WTC11 (cell line): ENCODE measurements around the gene DYNLT3. TPM values are rescaled to one million over a fixed set of nuclear protein-coding genes. Genes with fewer than 3 reads are reported as not detected.

ENCODE experiments used
- ATAC-seq: fragments of 200-7000 bp; cut with Tn5 transposase; 2 replicates; pipeline ENCODE4 v1.10.0; 2021; ENCODE audit warnings: mild to moderate bottlenecking, moderate library complexity
- CTCF ChIA-PET: fragments of 300-600 bp; sonication (Branson Sonifier 250); formaldehyde crosslinking; loops from one replicate; lab custom pipeline; 2021; ENCODE audit warnings: antibody characterized with exemption; lab: Charles Lee
- POLR2A ChIA-PET: fragments of 350-600 bp; sonication (Branson Sonifier 250); formaldehyde crosslinking; loops from one replicate; lab custom pipeline; 2021; ENCODE audit warnings: antibody characterized with exemption; lab: Charles Lee
- DNase-seq: peaks from one replicate; pipeline ENCODE4 v3.0.0; 2021; ENCODE audit warnings: low spot score
- H3K27ac Mint-ChIP-seq: 2 replicates; pipeline ENCODE4 v1.8.0; 2021; ENCODE audit warnings: mixed read lengths
- H3K27me3 Mint-ChIP-seq: 2 replicates; pipeline ENCODE4 v1.8.0; 2021; ENCODE audit warnings: low read depth, mild to moderate bottlenecking, moderate library complexity, mixed read lengths
- H3K36me3 Mint-ChIP-seq: 2 replicates; pipeline ENCODE4 v1.8.0; 2021; ENCODE audit warnings: mixed read lengths
- H3K4me1 Mint-ChIP-seq: 2 replicates; pipeline ENCODE4 v1.8.0; 2022; ENCODE audit warnings: mixed read lengths
- H3K4me3 Mint-ChIP-seq: 2 replicates; pipeline ENCODE4 v1.8.0; 2021; ENCODE audit warnings: mild to moderate bottlenecking, moderate library complexity, mixed read lengths
- H3K9me3 Mint-ChIP-seq: 2 replicates; pipeline ENCODE4 v1.8.0; 2021; ENCODE audit warnings: mixed read lengths
- AR ChIP-seq: fragments of 250-450 bp; sonication (Bioruptor Pico); IDR thresholded peaks from 2 replicates; pipeline ENCODE4 v1.9.0; 2021; ENCODE audit warnings: mild to moderate bottlenecking
- ATF1 ChIP-seq: sonication (generic); formaldehyde crosslinking; IDR thresholded peaks from 2 replicates; pipeline ENCODE4 v1.8.1; 2023; ENCODE audit warnings: mild to moderate bottlenecking, moderate library complexity, missing genetic modification reagents
- CREM ChIP-seq: sonication (generic); formaldehyde crosslinking; IDR thresholded peaks from 2 replicates; pipeline ENCODE4 v1.8.1; 2022; ENCODE audit warnings: mild to moderate bottlenecking, missing genetic modification reagents, moderate library complexity
- CTCF ChIP-seq: fragments of 200-600 bp; IDR thresholded peaks from 2 replicates; pipeline ENCODE4 v1.8.0; 2022; ENCODE audit warnings: antibody characterized with exemption
- ESRRA ChIP-seq: sonication (generic); formaldehyde crosslinking; IDR thresholded peaks from 2 replicates; pipeline ENCODE4 v1.8.1; 2022; ENCODE audit warnings: mild to moderate bottlenecking, missing genetic modification reagents, borderline replicate concordance
- ETV6 ChIP-seq: sonication (generic); formaldehyde crosslinking; IDR thresholded peaks from 2 replicates; pipeline ENCODE4 v1.8.1; 2022; ENCODE audit warnings: mild to moderate bottlenecking, missing genetic modification reagents
- GABPB1 ChIP-seq: sonication (generic); formaldehyde crosslinking; IDR thresholded peaks from 2 replicates; pipeline ENCODE4 v1.8.1; 2023; ENCODE audit warnings: mild to moderate bottlenecking, missing genetic modification reagents
- GRHL2 ChIP-seq: fragments of 250-450 bp; sonication (Bioruptor Pico); IDR thresholded peaks from 2 replicates; pipeline ENCODE4 v1.8.0; 2022; ENCODE audit warnings: mild to moderate bottlenecking, moderate library complexity; ENCODE audit not compliant: insufficient replicate concordance, severe bottlenecking
- GTF2I ChIP-seq: fragments of 250-450 bp; sonication (Bioruptor Pico); conservative IDR thresholded peaks from 2 replicates; pipeline ENCODE4 v1.4.0; 2021; ENCODE audit warnings: mild to moderate bottlenecking
- IRF2 ChIP-seq: sonication (generic); formaldehyde crosslinking; IDR thresholded peaks from 2 replicates; pipeline ENCODE4 v1.8.0; 2022; ENCODE audit warnings: low read depth, missing genetic modification reagents, borderline replicate concordance
- JUN ChIP-seq: sonication (generic); formaldehyde crosslinking; IDR thresholded peaks from 2 replicates; pipeline ENCODE4 v1.8.0; 2023; ENCODE audit warnings: mild to moderate bottlenecking, missing genetic modification reagents
- MAX ChIP-seq: sonication (generic); formaldehyde crosslinking; IDR thresholded peaks from 2 replicates; pipeline ENCODE4 v1.8.0; 2022; ENCODE audit warnings: mild to moderate bottlenecking, missing genetic modification reagents
- NFATC4 ChIP-seq: fragments of 250-450 bp; sonication (Bioruptor Pico); IDR thresholded peaks from 2 replicates; pipeline ENCODE4 v1.9.0; 2021; ENCODE audit warnings: mild to moderate bottlenecking
- NR3C1 ChIP-seq: sonication (generic); formaldehyde crosslinking; conservative IDR thresholded peaks from 2 replicates; pipeline ENCODE4 v1.8.1; 2023; ENCODE audit warnings: low read depth, mild to moderate bottlenecking, missing genetic modification reagents
- RELA ChIP-seq: sonication (generic); formaldehyde crosslinking; IDR thresholded peaks from 2 replicates; pipeline ENCODE4 v1.8.1; 2022; ENCODE audit warnings: missing genetic modification reagents, mild to moderate bottlenecking, borderline replicate concordance
- SMAD3 ChIP-seq: sonication (generic); formaldehyde crosslinking; IDR thresholded peaks from 2 replicates; pipeline ENCODE4 v1.8.0; 2022; ENCODE audit warnings: missing genetic modification reagents, mild to moderate bottlenecking, borderline replicate concordance
- SMAD4 ChIP-seq: sonication (generic); formaldehyde crosslinking; IDR thresholded peaks from 2 replicates; pipeline ENCODE4 v1.8.0; 2022; ENCODE audit warnings: mild to moderate bottlenecking, missing genetic modification reagents
- TCF7 ChIP-seq: sonication (generic); formaldehyde crosslinking; IDR thresholded peaks from 2 replicates; pipeline ENCODE4 v1.8.0; 2022; ENCODE audit warnings: mild to moderate bottlenecking, low read depth, missing genetic modification reagents, moderate library complexity
- ZBTB21 ChIP-seq: sonication (generic); formaldehyde crosslinking; IDR thresholded peaks from 2 replicates; pipeline ENCODE4 v1.8.1; 2023; ENCODE audit warnings: mild to moderate bottlenecking, missing genetic modification reagents, borderline replicate concordance
- ZBTB43 ChIP-seq: sonication (generic); formaldehyde crosslinking; IDR thresholded peaks from 2 replicates; pipeline ENCODE4 v1.8.1; 2023; ENCODE audit warnings: mild to moderate bottlenecking, missing genetic modification reagents
- ZNF317 ChIP-seq: sonication (generic); formaldehyde crosslinking; IDR thresholded peaks from 2 replicates; pipeline ENCODE4 v1.8.1; 2023; ENCODE audit warnings: low read depth, mild to moderate bottlenecking, moderate library complexity, missing genetic modification reagents, borderline replicate concordance
- ZNF396 ChIP-seq: fragments of 250-450 bp; sonication (Bioruptor Pico); IDR thresholded peaks from 2 replicates; pipeline ENCODE4 v1.8.0; 2021; ENCODE audit warnings: mild to moderate bottlenecking, moderate library complexity, borderline replicate concordance
- ZNF416 ChIP-seq: fragments of 250-450 bp; sonication (Bioruptor Pico); IDR thresholded peaks from 2 replicates; pipeline ENCODE4 v1.9.0; 2021; ENCODE audit warnings: mild to moderate bottlenecking, inconsistent platforms
- ZNF423 ChIP-seq: fragments of 250-450 bp; sonication (Bioruptor Pico); IDR thresholded peaks from 2 replicates; pipeline ENCODE4 v2.1.2; 2022; ENCODE audit warnings: mild to moderate bottlenecking, moderate library complexity
- total RNA-seq: library from RNA; stranded (reverse); gene quantifications from 3 replicates; pipeline ENCODE4 v1.2.3, GENCODE V29; 2021
- TF ChIP-seq, protein P1 (sequence below): fragments of 250-450 bp; sonication (Bioruptor Pico); IDR thresholded peaks from 2 replicates; pipeline ENCODE4 v1.8.0; 2021; ENCODE audit warnings: mild to moderate bottlenecking
- TF ChIP-seq, protein P2 (sequence below): fragments of 250-450 bp; sonication (Bioruptor Pico); IDR thresholded peaks from 2 replicates; pipeline ENCODE4 v1.9.0; 2021; ENCODE audit warnings: mild to moderate bottlenecking
- TF ChIP-seq, protein P3 (sequence below): sonication (generic); formaldehyde crosslinking; IDR thresholded peaks from 2 replicates; pipeline ENCODE4 v1.8.0; 2022; ENCODE audit warnings: mild to moderate bottlenecking, missing genetic modification reagents

Gene DYNLT3
- total RNA-seq, 1 experiment from 2014 or later = 5.1 TPM

GRCh38 chrX:37817579-37817978 is 29.8 kb downstream of the DYNLT3 start:
- no peaks in the 10 kb centered on the region for H3K4me1 Mint-ChIP-seq
- H3K9me3 Mint-ChIP-seq = no peaks in the 10 kb centered on the region
- ChIA-PET POLR2A (no interaction called here), CTCF (no interaction called here)
- DNase-seq = no peak
- no peak for ATAC-seq
- H3K27me3 Mint-ChIP-seq = no peaks in the 10 kb centered on the region
- H3K27ac Mint-ChIP-seq = no peak overlapping the region
- TF ChIP-seq ZNF423 (no peak), AR (CRISPR knock-in tag) (no peak), GABPB1 (CRISPR knock-in tag) (no peak), CREM (no peak), SMAD3 (no peak), ZBTB43 (CRISPR knock-in tag) (no peak), JUN (no peak), CTCF (no peak), GTF2I (CRISPR knock-in tag) (no peak), ETV6 (no peak), RELA (no peak)
- TF ChIP-seq, protein P1, sequence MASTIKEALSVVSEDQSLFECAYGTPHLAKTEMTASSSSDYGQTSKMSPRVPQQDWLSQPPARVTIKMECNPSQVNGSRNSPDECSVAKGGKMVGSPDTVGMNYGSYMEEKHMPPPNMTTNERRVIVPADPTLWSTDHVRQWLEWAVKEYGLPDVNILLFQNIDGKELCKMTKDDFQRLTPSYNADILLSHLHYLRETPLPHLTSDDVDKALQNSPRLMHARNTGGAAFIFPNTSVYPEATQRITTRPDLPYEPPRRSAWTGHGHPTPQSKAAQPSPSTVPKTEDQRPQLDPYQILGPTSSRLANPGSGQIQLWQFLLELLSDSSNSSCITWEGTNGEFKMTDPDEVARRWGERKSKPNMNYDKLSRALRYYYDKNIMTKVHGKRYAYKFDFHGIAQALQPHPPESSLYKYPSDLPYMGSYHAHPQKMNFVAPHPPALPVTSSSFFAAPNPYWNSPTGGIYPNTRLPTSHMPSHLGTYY (CRISPR knock-in tag) = no peak
- TF ChIP-seq, protein P2, sequence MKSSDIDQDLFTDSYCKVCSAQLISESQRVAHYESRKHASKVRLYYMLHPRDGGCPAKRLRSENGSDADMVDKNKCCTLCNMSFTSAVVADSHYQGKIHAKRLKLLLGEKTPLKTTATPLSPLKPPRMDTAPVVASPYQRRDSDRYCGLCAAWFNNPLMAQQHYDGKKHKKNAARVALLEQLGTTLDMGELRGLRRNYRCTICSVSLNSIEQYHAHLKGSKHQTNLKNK (CRISPR knock-in tag) = no peak
- TF ChIP-seq, protein P3, sequence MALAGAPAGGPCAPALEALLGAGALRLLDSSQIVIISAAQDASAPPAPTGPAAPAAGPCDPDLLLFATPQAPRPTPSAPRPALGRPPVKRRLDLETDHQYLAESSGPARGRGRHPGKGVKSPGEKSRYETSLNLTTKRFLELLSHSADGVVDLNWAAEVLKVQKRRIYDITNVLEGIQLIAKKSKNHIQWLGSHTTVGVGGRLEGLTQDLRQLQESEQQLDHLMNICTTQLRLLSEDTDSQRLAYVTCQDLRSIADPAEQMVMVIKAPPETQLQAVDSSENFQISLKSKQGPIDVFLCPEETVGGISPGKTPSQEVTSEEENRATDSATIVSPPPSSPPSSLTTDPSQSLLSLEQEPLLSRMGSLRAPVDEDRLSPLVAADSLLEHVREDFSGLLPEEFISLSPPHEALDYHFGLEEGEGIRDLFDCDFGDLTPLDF (CRISPR knock-in tag) = no peak
- H3K36me3 Mint-ChIP-seq = no peaks in the 10 kb centered on the region
- no peak overlapping the region for H3K4me3 Mint-ChIP-seq

GRCh38 chrX:37817176-37817575 is 30.2 kb downstream of the DYNLT3 start:
- Mint-ChIP-seq H3K27me3 (no peaks in the 10 kb centered on the region), H3K4me3 (no peak overlapping the region), H3K9me3 (no peaks in the 10 kb centered on the region), H3K27ac (no peak overlapping the region), H3K36me3 (no peaks in the 10 kb centered on the region), H3K4me1 (0 out of 2 replicates have a peak, but pooled peaks cover under 1% of the 10 kb centered on the region)
- POLR2A ChIA-PET = no interaction called here
- no peak for DNase-seq
- CTCF ChIA-PET = no interaction called here
- no peak for ATAC-seq
- TF ChIP-seq ATF1 (CRISPR knock-in tag) (no peak), ZNF416 (no peak), GTF2I (CRISPR knock-in tag) (no peak), MAX (CRISPR knock-in tag) (no peak), ZBTB21 (CRISPR knock-in tag) (no peak), ZNF317 (CRISPR knock-in tag) (no peak), TCF7 (CRISPR knock-in tag) (no peak), NR3C1 (no peak), ESRRA (CRISPR knock-in tag) (no peak), NFATC4 (CRISPR knock-in tag) (no peak), SMAD4 (CRISPR knock-in tag) (no peak), ZNF396 (no peak), GRHL2 (CRISPR knock-in tag) (no peak), IRF2 (no peak), JUN (no peak), SMAD3 (no peak)
- TF ChIP-seq, protein P1 (CRISPR knock-in tag) = no peak
